ENCODE results near the gene ATP6V0A1.
"Not testable (repeated sequence)": the region's sequence is repeated elsewhere in the genome, so short reads cannot be mapped to it uniquely, and the experiment has no call there.

The ATP6V0A1 gene

GRCh38 chr17:42541041-42541833 lies 82.6 kb downstream of the ATP6V0A1 start:
- no peak for DNase-seq (ENCODE audit: low read depth)

DNA sequence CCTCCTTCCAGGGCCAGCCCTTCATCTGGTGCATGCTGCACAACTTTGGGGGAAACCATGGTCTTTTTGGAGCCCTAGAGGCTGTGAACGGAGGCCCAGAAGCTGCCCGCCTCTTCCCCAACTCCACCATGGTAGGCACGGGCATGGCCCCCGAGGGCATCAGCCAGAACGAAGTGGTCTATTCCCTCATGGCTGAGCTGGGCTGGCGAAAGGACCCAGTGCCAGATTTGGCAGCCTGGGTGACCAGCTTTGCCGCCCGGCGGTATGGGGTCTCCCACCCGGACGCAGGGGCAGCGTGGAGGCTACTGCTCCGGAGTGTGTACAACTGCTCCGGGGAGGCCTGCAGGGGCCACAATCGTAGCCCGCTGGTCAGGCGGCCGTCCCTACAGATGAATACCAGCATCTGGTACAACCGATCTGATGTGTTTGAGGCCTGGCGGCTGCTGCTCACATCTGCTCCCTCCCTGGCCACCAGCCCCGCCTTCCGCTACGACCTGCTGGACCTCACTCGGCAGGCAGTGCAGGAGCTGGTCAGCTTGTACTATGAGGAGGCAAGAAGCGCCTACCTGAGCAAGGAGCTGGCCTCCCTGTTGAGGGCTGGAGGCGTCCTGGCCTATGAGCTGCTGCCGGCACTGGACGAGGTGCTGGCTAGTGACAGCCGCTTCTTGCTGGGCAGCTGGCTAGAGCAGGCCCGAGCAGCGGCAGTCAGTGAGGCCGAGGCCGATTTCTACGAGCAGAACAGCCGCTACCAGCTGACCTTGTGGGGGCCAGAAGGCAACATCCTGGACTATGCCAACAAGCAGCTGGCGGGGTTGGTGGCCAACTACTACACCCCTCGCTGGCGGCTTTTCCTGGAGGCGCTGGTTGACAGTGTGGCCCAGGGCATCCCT lies 84.8 kb downstream of the ATP6V0A1 start:
- DNase-seq (ENCODE audit: low read depth), result no peak

DNA sequence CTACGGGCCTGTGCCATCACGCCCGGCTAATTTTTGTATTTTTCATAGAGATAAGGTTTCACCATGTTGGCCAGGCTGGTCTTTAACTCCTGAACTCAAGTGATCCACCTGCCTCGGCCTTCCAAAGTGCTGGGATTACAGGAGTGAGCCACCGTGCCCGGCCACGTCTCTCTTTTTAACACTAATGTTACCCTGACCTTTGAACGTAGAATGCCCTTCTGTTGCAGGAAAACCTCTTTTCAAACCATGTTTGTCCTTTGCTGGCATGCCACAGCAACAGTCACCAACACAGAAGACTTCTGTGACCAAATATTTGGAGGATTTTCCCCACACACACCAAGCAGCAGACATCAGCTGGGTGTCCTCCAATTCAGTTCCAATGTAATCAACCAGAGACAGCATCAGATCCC lies 86.2 kb downstream of the ATP6V0A1 start:
- no peak for DNase-seq (ENCODE audit: low read depth)

GRCh38 chr17:42545755-42546505 lies 87.3 kb downstream of the ATP6V0A1 start:
- DNase-seq (ENCODE audit: low read depth), result not testable (repeated sequence)

DNA sequence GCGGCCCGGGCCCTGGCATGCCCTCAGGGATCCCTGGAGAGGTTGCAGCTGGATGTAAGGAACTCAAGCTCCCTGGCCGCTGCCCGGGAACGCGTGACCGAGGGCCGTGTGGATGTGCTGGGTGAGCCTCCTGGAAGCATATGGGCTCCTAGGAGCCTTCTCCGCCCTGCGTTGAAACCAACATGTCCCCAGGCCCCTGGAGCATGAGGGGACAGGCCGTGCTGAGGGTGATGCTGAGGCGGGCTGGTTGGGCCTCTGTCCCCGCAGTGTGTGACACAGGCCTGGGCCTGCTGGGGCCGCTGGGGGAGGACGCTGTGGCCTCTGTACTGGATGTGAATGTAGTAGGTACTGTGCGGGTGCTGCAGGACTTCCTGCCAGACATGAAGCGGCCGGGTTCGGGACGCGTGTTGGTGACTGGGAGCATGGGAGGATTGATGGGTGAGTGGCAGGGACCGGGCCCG lies 88.4 kb downstream of the ATP6V0A1 start:
- DNase-seq (ENCODE audit: low read depth), result no peak

DNA sequence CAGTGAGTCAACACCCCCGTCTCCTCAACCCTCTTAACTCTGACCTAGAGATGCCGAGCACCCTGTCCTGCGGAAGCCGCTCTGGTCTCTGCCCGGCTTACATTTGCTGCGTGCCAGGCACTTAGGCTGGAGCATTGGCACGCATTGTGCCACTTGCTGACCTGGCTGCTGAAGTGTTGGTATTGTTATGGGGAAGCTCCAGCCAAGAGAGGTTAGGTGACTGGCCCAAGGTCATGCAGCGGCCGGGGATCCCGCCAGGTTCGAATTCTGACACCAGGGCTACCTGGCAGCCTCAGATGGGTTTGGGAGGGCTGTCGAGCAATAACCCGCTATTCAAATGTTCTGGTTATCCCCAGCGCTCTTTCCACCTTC lies 89.0 kb downstream of the ATP6V0A1 start:
- DNase-seq (ENCODE audit: low read depth), result no peak

DNA sequence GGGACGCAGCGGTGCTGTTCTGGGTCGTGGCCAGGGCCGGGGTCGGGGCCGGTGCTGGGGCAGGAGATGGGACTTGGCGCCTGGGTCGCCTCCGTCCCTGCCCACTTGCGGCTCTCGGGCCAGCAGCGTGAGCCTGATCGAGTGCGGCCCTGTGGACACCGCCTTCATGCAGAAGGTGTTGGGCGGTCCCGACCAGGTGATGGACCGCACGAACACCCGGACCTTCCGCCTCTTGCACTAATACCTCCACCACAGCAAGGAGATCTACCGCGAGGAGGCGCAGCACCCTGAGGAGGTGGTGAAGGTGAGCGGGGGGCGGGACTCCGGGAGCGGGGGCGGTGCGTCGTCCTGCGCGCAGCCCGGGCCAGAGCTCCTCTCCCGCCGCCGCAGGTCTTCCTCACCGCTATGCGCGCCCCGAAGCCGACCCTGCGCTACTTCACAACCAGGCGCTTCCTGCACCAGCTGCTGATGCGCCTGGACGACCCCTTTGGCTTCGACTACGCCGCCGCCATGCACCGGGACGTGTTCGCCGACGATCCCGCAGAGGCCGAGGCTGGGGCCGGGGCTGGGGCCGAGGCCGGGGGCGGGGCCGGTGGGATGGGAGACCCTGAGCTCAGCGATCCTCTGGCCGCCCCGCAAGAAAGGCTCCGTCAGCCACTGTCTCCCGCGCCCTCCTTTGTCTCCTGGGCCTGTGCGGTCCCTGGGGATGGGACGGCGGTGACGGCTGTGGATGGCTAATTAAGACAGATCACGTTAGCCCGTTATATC lies 89.6 kb downstream of the ATP6V0A1 start:
- peak; percentile 65 for DNase-seq (ENCODE audit: low read depth)

- no peak for DNase-seq (ENCODE audit: low read depth)
Measured at GRCh38 chr17:42548993-42549755, 90.5 kb downstream of the ATP6V0A1 start.

DNA sequence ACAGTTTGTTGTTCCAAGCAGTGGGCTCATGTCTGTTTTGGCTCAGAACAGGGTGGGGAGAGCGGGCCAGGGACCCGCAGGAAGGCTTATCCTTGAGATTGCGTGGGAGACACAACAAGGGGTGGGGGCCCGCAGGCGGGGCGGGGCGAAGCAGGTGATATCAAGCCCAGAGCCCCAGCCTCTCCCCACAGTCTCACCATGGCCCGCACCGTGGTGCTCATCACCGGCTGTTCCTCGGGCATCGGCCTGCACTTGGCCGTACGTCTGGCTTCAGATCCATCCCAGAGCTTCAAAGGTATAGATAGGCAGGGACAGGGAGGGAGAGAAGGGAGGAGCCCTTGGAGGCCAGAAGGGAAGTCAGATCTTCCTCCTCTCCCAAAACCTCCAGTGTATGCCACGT lies 94.1 kb downstream of the ATP6V0A1 start, which contains the start of gene HSD17B1:
Gene HSD17B1, plus strand, starts transcription at position 188 of the 400 bp plus-strand sequence. Its CDS starts 11 bp downstream, at position 199.
- DNase-seq (ENCODE audit: low read depth), result not testable (repeated sequence)

DNA sequence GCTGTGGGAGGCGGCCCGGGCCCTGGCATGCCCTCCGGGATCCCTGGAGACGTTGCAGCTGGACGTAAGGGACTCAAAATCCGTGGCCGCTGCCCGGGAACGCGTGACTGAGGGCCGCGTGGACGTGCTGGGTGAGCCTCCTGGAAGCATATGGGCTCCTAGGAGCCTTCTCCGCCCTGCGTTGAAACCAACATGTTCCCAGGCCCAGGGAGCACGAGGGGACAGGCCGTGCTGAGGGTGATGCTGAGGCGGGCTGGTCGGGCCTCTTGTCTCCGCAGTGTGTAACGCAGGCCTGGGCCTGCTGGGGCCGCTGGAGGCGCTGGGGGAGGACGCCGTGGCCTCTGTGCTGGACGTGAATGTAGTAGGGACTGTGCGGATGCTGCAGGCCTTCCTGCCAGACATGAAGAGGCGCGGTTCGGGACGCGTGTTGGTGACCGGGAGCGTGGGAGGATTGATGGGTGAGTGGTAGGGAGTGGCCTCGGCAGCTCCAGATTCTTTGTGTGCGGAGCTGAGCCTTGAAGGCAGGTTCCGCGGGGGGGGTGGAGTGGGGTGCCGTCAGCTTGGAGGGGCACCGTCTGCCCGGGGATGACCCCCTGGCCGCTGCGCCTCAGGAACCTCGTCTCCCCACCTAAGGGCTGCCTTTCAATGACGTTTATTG lies 94.6 kb downstream of the ATP6V0A1 start:
- DNase-seq (ENCODE audit: low read depth), result no peak

DNA sequence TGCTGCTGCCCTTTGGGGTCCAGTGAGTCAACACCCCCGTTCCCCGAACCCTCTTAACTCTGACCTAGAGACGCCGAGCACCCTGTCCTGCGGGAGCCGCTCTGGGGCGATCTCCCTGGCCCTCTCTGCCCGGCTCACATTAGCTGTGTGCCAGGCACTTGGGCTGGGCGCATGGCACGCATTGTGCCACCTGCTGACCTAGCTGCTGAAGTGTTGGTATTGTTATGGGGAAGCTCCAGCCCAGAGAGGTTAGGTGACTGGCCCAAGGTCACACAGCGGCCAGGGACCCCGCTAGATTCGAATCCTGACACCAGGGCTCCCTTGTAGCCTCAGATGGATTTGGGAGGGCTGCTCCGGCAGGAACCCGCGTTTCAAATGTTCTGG lies 95.2 kb downstream of the ATP6V0A1 start:
- DNase-seq (ENCODE audit: low read depth), result no peak

- DNase-seq (ENCODE audit: low read depth), result peak; percentile 47
Measured at GRCh38 chr17:42554250-42555121, 95.8 kb downstream of the ATP6V0A1 start.

DNA sequence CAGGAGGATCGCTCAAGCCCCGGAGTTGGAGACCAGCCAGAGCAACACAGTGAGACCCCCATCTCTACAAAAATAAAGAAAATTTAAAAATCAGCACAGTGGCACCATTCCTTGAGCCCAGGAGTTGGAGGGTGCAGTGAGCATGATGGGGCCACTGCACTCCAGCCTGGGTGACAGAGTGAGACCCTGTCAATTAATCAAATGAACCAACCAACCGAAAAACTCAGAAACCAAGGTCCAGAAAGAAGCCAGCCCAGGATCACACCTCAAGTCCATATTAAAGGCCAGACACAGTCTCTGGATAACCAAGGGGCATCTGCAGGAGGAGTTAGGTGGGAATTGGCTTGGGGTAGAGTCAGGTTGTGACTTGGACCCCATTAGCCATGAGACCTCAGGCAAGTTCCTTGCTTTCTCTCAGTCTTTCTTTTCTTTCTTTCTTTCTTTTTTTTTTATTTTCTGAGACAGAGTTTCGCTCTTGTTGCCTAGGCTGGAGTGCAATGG lies 96.5 kb downstream of the ATP6V0A1 start:
- no peak for DNase-seq (ENCODE audit: low read depth)

GRCh38 chr17:42555961-42556617 lies 97.4 kb downstream of the ATP6V0A1 start:
- DNase-seq (ENCODE audit: low read depth), result not testable (repeated sequence)

GRCh38 chr17:42559075-42559474 lies 100.4 kb downstream of the ATP6V0A1 start:
- DNase-seq (ENCODE audit: low read depth), result no peak

DNA sequence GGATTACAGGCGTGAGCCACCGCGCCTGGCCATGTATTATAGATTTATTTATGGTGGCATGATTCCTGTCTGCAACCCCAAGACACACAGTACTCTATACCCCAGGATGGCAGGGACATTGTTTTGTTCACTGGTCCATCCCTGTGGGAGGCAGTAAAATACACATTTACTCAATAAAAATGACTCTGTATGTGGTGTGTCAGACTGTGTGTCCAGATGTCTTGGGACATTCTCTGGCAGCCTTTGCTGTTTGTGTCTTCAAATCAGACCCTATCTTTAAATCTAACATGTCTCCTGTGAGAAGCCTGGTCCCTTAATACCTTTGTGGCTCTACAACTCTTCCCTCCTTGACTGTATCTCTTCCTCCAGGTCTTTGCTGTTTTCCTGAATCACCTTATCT lies 101.6 kb downstream of the ATP6V0A1 start:
- no peak for DNase-seq (ENCODE audit: low read depth)

- DNase-seq (ENCODE audit: low read depth), result peak; percentile 87
Measured at GRCh38 chr17:42561897-42562387, 103.3 kb downstream of the ATP6V0A1 start, which contains the start of gene COASY. Gene COASY, plus strand, starts transcription at chr17:42562148. Its CDS starts 475 bp downstream, at chr17:42562623.
